Thoracic aorta (tissue), 2 donors: ENCODE data around the gene ZNF792. TPM values are rescaled to one million over a fixed set of nuclear protein-coding genes. Genes with fewer than 3 reads are reported as not detected.
"Not testable (repeated sequence)": the region's sequence is repeated elsewhere in the genome, so short reads cannot be mapped to it uniquely, and the experiment has no call there.

Experiments used
- ATAC-seq: fragments of 150-250 bp; one replicate; pipeline ENCODE4 v1.8.0; 2017; ENCODE audit warnings: low read depth; ENCODE audit not compliant: insufficient number of reproducible peaks, low FRiP score
- DNase-seq: peaks from one replicate; pipeline ENCODE4 v3.0.0-alpha.2; 2020; ENCODE audit warnings: low spot score
- H3K27ac ChIP-seq, 2 donors: fragments of 200-600 bp; sonication (generic); 1 replicate in 1 of 2; 2 replicates in 1 of 2; pipeline ENCODE4 v1.5.1; 2016; ENCODE audit warnings: mild to moderate bottlenecking in 2 of 2, moderate library complexity in 2 of 2
- H3K27me3 ChIP-seq: fragments of 200-600 bp; sonication (generic); replicated peaks from 2 replicates; pipeline ENCODE4 v1.6.0; 2016; ENCODE audit warnings: mild to moderate bottlenecking; ENCODE audit not compliant: insufficient read depth
- H3K36me3 ChIP-seq: fragments of 200-600 bp; sonication (generic); one replicate; pipeline ENCODE4 v1.5.1; 2016
- H3K4me1 ChIP-seq, 2 donors: fragments of 200-600 bp; sonication (generic); 1 replicate in 1 of 2; 2 replicates in 1 of 2; pipeline versions ENCODE4 v1.5.1 to v1.6.0; 2016; ENCODE audit warnings: low read depth in 2 of 2, mild to moderate bottlenecking in 1 of 2; ENCODE audit not compliant: control insufficient read depth in 1 of 2
- H3K4me3 ChIP-seq: fragments of 200-600 bp; sonication (generic); 2 replicates; pipeline ENCODE4 v1.5.1; 2016; ENCODE audit warnings: mild to moderate bottlenecking
- H3K9me3 ChIP-seq: fragments of 200-600 bp; sonication (generic); 2 replicates; pipeline ENCODE4 v1.5.1; 2016
- total RNA-seq, 2 donors: library from RNA; depleted of rRNA; stranded (reverse); fragments of >200 nt; gene quantifications; one replicate each; pipeline versions ENCODE4 v1.1.0 to v1.2.3, GENCODE V29; 2016
- TF ChIP-seq, protein P1 (sequence below): fragments of 200-600 bp; sonication (generic); IDR thresholded peaks from one replicate; pipeline ENCODE4 v1.5.1; 2019; ENCODE audit warnings: antibody characterized with exemption

The ZNF792 gene
- total RNA-seq, 2 donors from 2014 or later = 5.5 to 8.5 TPM

DNA sequence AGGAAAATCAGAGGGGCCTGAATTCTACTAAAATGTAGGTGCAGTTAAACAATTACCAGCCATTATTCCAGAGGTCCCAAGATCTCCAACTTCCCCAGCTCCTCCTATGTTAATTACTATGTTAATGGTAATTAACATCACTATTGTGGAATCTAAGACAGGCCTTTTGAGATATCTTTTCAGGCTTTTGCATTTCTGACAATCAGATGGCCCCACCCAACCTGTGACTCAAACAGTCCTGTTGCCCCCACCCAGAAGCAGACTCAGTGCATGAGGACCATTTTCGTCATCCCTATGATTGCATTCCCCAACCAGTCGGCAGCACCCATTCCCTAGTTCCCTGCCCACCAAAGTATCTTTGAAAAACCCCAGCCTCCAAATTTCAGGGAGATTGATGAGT lies 45.8 kb downstream of the ZNF792 start:
- ATAC-seq (no peak), DNase-seq (no peak)
- H3K27ac ChIP-seq = no peak overlapping the region
- TF ChIP-seq, protein P1, sequence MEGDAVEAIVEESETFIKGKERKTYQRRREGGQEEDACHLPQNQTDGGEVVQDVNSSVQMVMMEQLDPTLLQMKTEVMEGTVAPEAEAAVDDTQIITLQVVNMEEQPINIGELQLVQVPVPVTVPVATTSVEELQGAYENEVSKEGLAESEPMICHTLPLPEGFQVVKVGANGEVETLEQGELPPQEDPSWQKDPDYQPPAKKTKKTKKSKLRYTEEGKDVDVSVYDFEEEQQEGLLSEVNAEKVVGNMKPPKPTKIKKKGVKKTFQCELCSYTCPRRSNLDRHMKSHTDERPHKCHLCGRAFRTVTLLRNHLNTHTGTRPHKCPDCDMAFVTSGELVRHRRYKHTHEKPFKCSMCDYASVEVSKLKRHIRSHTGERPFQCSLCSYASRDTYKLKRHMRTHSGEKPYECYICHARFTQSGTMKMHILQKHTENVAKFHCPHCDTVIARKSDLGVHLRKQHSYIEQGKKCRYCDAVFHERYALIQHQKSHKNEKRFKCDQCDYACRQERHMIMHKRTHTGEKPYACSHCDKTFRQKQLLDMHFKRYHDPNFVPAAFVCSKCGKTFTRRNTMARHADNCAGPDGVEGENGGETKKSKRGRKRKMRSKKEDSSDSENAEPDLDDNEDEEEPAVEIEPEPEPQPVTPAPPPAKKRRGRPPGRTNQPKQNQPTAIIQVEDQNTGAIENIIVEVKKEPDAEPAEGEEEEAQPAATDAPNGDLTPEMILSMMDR = no peak
- no peaks in the 10 kb centered on the region for H3K9me3 ChIP-seq
- H3K4me1 ChIP-seq = no peaks in the 10 kb centered on the region
- H3K27me3 ChIP-seq = no peaks in the 10 kb centered on the region
- no peaks in the 10 kb centered on the region for H3K36me3 ChIP-seq
- no peak overlapping the region for H3K4me3 ChIP-seq

DNA sequence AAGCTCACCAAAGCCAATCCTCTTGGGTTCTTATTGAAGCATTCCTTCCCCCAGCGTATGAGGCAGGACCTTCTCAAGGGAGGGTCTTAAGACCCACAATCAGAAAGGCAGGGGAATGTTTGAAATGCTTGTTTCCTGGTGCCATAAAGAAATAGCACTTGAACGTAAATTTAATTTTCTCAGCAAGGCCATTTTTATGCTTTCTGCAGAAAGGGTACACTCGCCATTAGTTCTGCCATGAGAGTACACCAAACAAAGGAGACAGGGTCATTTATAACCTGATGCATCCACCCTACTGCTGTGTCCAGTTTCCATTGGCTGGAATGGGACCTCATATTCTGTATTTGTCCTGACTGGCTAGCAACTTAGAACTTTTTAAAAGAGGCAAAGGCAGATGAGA lies 46.9 kb downstream of the ZNF792 start:
- DNase-seq, ATAC-seq, H3K27me3 ChIP-seq, H3K4me1 ChIP-seq, H3K27ac ChIP-seq, H3K9me3 ChIP-seq, H3K4me3 ChIP-seq, H3K36me3 ChIP-seq: not testable (repeated sequence)

DNA sequence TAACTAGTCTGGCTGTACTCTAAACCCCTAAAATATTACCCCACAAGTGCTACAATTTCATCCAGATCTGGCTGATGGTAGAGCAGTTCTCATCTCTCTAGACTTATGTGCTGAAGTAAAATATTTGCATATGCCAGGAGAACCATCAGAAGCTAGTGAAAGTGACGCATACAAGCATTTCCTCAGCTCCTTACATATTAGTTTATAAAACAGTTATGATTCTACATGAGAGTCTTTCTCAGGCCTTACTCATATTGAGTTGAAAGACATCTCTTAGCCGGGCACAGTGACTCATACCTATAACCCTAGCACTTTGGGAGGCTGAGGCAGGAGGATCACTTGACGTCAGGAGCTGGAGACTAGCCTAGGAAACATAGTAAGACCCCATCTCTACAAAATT lies 53.3 kb downstream of the ZNF792 start:
- no peak for ATAC-seq
- Histone ChIP-seq H3K9me3 (no peaks in the 10 kb centered on the region), H3K4me3 (no peak overlapping the region), H3K27me3 (no peaks in the 10 kb centered on the region), H3K4me1 (no peaks in the 10 kb centered on the region), H3K27ac (no peak overlapping the region), H3K36me3 (no peaks in the 10 kb centered on the region)
- TF ChIP-seq, protein P1 = no peak
- no peak for DNase-seq

Other genes starting within 250 kb of the ZNF792 start
- gene ZNF181, start 230.0 kb downstream of the ZNF792 start, total RNA-seq = 10 to 100 TPM; 23.0 to 78.0 TPM
- gene ZNF599, start 191.0 kb downstream of the ZNF792 start, total RNA-seq = 1 to 10 TPM; 5.1 to 6.4 TPM
- gene ZNF30, start 37.3 kb downstream of the ZNF792 start, total RNA-seq = 1 to 10 TPM; 1.5 to 1.7 TPM
- 10 to 100 TPM; 42.9 to 83.5 TPM for gene GRAMD1A, start 36.1 kb upstream of the ZNF792 start, total RNA-seq
- 10 to 100 TPM; 25.1 to 26.0 TPM for gene SCN1B, start 66.2 kb upstream of the ZNF792 start, total RNA-seq
- gene HPN, start 77.5 kb upstream of the ZNF792 start, total RNA-seq = 1 to 10 TPM in 1 of 2 donors, under 1 TPM in 1; 0.35 to 5.4 TPM
- gene FXYD3, start 151.6 kb upstream of the ZNF792 start, total RNA-seq = 1 to 10 TPM in 1 of 2 donors, under 1 TPM in 1; 0.68 to 6.4 TPM
- 10 to 100 TPM in 1 of 2 donors, 1 to 10 TPM in 1; 7.9 to 17.4 TPM for gene LGI4, start 170.8 kb upstream of the ZNF792 start, total RNA-seq
- 10 to 100 TPM; 50.7 to 65.8 TPM for gene FXYD1, start 174.6 kb upstream of the ZNF792 start, total RNA-seq
- gene FXYD7, start 179.0 kb upstream of the ZNF792 start, total RNA-seq = not detected
- 100 to 1,000 TPM in 1 of 2 donors, 10 to 100 TPM in 1; 65.0 to 106 TPM for gene FXYD5, start 190.5 kb upstream of the ZNF792 start, total RNA-seq